Hepatocyte (in vitro differentiated cells): Measurements from ENCODE around the gene ZMAT3. TPM values are rescaled to one million over a fixed set of nuclear protein-coding genes. Genes with fewer than 3 reads are reported as not detected.

Experiments used
- DNase-seq: peaks from one replicate; pipeline ENCODE4 v3.0.0-alpha.2; 2016; ENCODE audit warnings: low spot score
- H2AFZ ChIP-seq: fragments of 200-600 bp; sonication (generic); 2 replicates; pipeline ENCODE4 v1.6.0; 2016; ENCODE audit warnings: antibody characterized with exemption, mild to moderate bottlenecking
- H3K27ac ChIP-seq: fragments of 200-600 bp; sonication (generic); 2 replicates; pipeline ENCODE4 v1.5.1; 2016; ENCODE audit warnings: mild to moderate bottlenecking
- H3K27me3 ChIP-seq: fragments of 200-600 bp; sonication (generic); 2 replicates; pipeline ENCODE4 v1.6.1; 2016
- H3K36me3 ChIP-seq: fragments of 200-600 bp; sonication (generic); replicated peaks from 2 replicates; pipeline ENCODE4 v1.5.1; 2016; ENCODE audit warnings: low read depth; ENCODE audit not compliant: insufficient read depth
- H3K4me1 ChIP-seq: fragments of 200-600 bp; sonication (generic); 2 replicates; pipeline ENCODE4 v1.5.1; 2016; ENCODE audit warnings: mild to moderate bottlenecking, moderate library complexity; ENCODE audit not compliant: insufficient read depth
- H3K4me2 ChIP-seq: fragments of 200-600 bp; sonication (generic); 2 replicates; pipeline ENCODE4 v1.6.0; 2016
- H3K4me3 ChIP-seq: fragments of 200-600 bp; sonication (generic); 2 replicates; pipeline ENCODE4 v1.5.1; 2016; ENCODE audit warnings: mild to moderate bottlenecking
- H3K79me2 ChIP-seq: fragments of 200-600 bp; sonication (generic); 2 replicates; pipeline ENCODE4 v1.6.0; 2017; ENCODE audit warnings: mild to moderate bottlenecking
- H3K9me2 ChIP-seq: fragments of 200-600 bp; sonication (generic); replicated peaks from 2 replicates; pipeline ENCODE4 v1.6.0; 2017; ENCODE audit warnings: mild to moderate bottlenecking; ENCODE audit not compliant: insufficient read depth
- H3K9me3 ChIP-seq: fragments of 200-600 bp; sonication (generic); 2 replicates; pipeline ENCODE4 v1.5.1; 2016; ENCODE audit warnings: low read depth, mild to moderate bottlenecking
- H4K20me1 ChIP-seq: fragments of 200-600 bp; sonication (generic); 2 replicates; pipeline ENCODE4 v1.6.0; 2016; ENCODE audit warnings: mild to moderate bottlenecking; ENCODE audit not compliant: insufficient read depth, poor library complexity, severe bottlenecking
- EZH2 ChIP-seq: fragments of 200-600 bp; sonication (generic); IDR thresholded peaks from 2 replicates; pipeline ENCODE4 v1.6.1; 2016; ENCODE audit warnings: antibody characterized with exemption, mild to moderate bottlenecking, borderline replicate concordance
- EZH2phosphoT487 ChIP-seq: fragments of 200-600 bp; sonication (generic); IDR thresholded peaks from one replicate; pipeline ENCODE4 v1.6.1; 2018; ENCODE audit warnings: antibody characterized with exemption, mild to moderate bottlenecking, low read depth, moderate library complexity; ENCODE audit not compliant: unreplicated experiment, severe bottlenecking
- WGBS: methylation state at CpG from one replicate; pipeline ENCODE4 v1.1.6; 2016; ENCODE audit warnings: low lambda C conversion rate; ENCODE audit errors: missing lambda C conversion rate; 5-methylcytosine and 5-hydroxymethylcytosine counted together
- polyA plus RNA-seq: library from polyadenylated mRNA; unstranded; fragments of >200 nt; fragmentation: Nextera tagmentation; extraction: Ambion mirVana; gene quantifications from 2 replicates; pipeline ENCODE4 v1.2.1, GENCODE V29; 2016
- total RNA-seq: library from RNA; depleted of rRNA; stranded (reverse); fragments of >200 nt; gene quantifications from 2 replicates; pipeline ENCODE4 v1.2.3, GENCODE V29; 2014
- TF ChIP-seq, protein P1 (sequence below): fragments of 200-600 bp; sonication (generic); IDR thresholded peaks from 2 replicates; pipeline ENCODE4 v1.5.1; 2016; ENCODE audit warnings: antibody characterized with exemption, mild to moderate bottlenecking; ENCODE audit not compliant: poor library complexity

ZMAT3 gene
- total and polyA plus RNA-seq, 2 experiments from 2014 or later = 17.9 to 24.0 TPM

DNA sequence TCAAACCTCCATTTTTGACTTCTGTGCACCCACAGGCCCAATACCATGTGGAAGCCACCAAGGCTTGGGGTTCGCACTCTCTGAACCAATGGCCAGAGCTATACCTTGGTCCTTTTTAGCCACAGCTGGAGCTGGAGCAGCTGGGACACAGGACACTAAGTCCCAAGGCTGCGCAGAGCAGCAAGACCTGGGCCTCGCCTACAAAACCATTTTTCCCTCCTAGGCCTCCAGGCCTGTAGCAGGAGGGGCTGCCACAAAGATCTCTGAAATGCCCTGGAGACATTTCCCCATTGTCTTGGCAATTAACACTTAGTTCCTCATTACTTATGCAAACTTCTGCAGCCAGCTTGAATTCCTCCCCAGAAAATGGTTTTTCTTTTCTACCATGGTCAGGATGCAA is 81.3 kb downstream of the ZMAT3 start:
- Histone ChIP-seq H4K20me1 (no peaks in the 10 kb centered on the region), H3K36me3 (no peaks in the 10 kb centered on the region), H3K4me1 (no peaks in the 10 kb centered on the region), H3K9me2 (no peaks in the 10 kb centered on the region), H3K4me2 (no peak overlapping the region), H3K79me2 (no peaks in the 10 kb centered on the region), H3K27me3 (no peaks in the 10 kb centered on the region), H2AFZ (no peak overlapping the region), H3K27ac (no peak overlapping the region), H3K9me3 (peaks cover 17% of the 10 kb centered on the region), H3K4me3 (no peak overlapping the region)
- 92% methylated on average over 3 of the region's 3 CpGs for WGBS
- TF ChIP-seq, protein P1, sequence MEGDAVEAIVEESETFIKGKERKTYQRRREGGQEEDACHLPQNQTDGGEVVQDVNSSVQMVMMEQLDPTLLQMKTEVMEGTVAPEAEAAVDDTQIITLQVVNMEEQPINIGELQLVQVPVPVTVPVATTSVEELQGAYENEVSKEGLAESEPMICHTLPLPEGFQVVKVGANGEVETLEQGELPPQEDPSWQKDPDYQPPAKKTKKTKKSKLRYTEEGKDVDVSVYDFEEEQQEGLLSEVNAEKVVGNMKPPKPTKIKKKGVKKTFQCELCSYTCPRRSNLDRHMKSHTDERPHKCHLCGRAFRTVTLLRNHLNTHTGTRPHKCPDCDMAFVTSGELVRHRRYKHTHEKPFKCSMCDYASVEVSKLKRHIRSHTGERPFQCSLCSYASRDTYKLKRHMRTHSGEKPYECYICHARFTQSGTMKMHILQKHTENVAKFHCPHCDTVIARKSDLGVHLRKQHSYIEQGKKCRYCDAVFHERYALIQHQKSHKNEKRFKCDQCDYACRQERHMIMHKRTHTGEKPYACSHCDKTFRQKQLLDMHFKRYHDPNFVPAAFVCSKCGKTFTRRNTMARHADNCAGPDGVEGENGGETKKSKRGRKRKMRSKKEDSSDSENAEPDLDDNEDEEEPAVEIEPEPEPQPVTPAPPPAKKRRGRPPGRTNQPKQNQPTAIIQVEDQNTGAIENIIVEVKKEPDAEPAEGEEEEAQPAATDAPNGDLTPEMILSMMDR = no peak
- TF ChIP-seq EZH2 (no peak), EZH2phosphoT487 (no peak)
- DNase-seq = no peak

DNA sequence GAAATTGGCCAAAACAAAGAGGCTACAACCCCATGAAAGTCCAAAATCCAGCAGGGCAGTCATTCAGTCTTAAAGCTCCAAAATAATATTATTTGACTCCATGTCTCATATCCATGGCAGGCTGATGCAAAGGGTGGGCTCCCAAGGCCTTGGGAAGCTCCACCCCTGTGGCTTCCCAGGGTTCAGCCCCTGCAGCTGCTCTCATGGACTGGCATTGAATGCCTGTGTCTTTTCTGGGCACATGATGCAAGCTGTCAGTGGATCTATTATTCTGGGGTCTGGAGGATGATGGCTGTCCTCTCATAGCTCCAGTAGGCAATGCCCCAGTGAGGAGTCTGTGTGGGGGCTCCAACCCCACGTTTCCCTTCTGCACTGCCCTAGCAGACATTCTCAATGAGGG is 81.8 kb downstream of the ZMAT3 start:
- DNase-seq = no peak
- Histone ChIP-seq H3K36me3 (no peaks in the 10 kb centered on the region), H3K9me3 (peaks cover 17% of the 10 kb centered on the region), H3K4me1 (no peaks in the 10 kb centered on the region), H3K9me2 (no peaks in the 10 kb centered on the region), H3K27me3 (no peaks in the 10 kb centered on the region), H3K79me2 (no peaks in the 10 kb centered on the region), H3K4me2 (no peak overlapping the region), H3K4me3 (no peak overlapping the region), H3K27ac (no peak overlapping the region), H2AFZ (no peak overlapping the region), H4K20me1 (no peaks in the 10 kb centered on the region)
- 38% methylated on average over 1 of the region's 1 CpG for WGBS
- TF ChIP-seq EZH2 (no peak), EZH2phosphoT487 (no peak)
- TF ChIP-seq, protein P1 = no peak

DNA sequence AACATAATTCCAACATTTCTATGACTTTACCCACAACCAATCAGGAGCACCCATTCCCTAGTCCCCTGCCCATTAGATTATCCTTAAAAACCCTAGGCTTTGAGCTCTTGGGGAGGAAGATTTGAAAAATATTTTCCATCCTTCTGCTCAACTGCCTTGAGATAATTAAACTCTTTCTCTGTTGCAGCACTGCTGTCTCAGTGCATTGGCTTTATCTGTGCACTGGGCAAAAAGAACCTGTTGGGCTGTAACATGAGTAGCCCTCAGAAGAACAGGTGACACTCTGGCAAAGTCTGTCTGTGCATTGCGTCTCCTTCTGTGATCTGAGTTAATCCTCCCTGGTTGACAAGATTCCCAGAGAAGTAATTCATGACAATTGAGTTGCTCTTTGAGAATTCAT is 83.9 kb downstream of the ZMAT3 start:
- H3K79me2 ChIP-seq = no peaks in the 10 kb centered on the region
- H3K27me3 ChIP-seq = no peaks in the 10 kb centered on the region
- no peaks in the 10 kb centered on the region for H3K4me1 ChIP-seq
- no peaks in the 10 kb centered on the region for H3K9me2 ChIP-seq
- no peak overlapping the region for H3K27ac ChIP-seq
- no peaks in the 10 kb centered on the region for H3K36me3 ChIP-seq
- no peak for DNase-seq
- no peaks in the 10 kb centered on the region for H4K20me1 ChIP-seq
- TF ChIP-seq EZH2phosphoT487 (no peak), EZH2 (no peak)
- TF ChIP-seq, protein P1 = no peak
- H3K4me2 ChIP-seq = no peak overlapping the region
- WGBS = 100% methylated on average over 1 of the region's 1 CpG
- H2AFZ ChIP-seq = no peak overlapping the region
- peaks cover 17% of the 10 kb centered on the region for H3K9me3 ChIP-seq
- no peak overlapping the region for H3K4me3 ChIP-seq

DNA sequence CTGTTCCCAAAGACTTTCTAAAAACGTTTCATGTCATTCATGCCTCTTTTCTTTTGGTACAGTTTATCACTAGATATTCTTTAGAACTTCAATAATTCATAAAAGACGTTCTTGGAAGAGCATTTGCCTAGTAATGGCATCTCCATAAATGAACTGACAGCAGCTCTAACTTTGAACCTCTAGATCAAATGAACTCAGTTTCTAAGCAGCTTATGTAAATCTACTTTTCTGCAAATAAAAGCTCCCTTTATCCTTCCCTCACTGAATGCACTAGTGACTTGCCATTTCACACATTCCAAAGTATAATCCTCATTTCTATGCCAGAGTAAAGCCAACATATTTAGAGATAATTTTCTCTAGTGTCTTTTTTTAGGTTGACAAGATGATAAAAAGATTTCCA is 85.2 kb downstream of the ZMAT3 start:
- Histone ChIP-seq H3K4me1 (no peaks in the 10 kb centered on the region), H3K9me3 (peaks cover 17% of the 10 kb centered on the region), H2AFZ (no peak overlapping the region), H3K9me2 (no peaks in the 10 kb centered on the region), H3K79me2 (no peaks in the 10 kb centered on the region), H3K27me3 (no peaks in the 10 kb centered on the region), H3K27ac (no peak overlapping the region), H3K36me3 (no peaks in the 10 kb centered on the region), H3K4me3 (no peak overlapping the region), H3K4me2 (no peak overlapping the region), H4K20me1 (no peaks in the 10 kb centered on the region)
- DNase-seq = no peak
- 55% methylated on average over 2 of the region's 2 CpGs for WGBS
- TF ChIP-seq, protein P1 = no peak
- TF ChIP-seq EZH2phosphoT487 (no peak), EZH2 (no peak)
